Endothelial cell of umbilical vein (primary cell): ENCODE measurements around the gene CDYL. TPM values are rescaled to one million over a fixed set of nuclear protein-coding genes. Genes with fewer than 3 reads are reported as not detected.

Experiments used
- BruUV-seq: library from RNA; stranded (reverse); fragments of 400-500 nt; replicated peaks from 2 replicates; lab custom pipeline; 2021; lab: Mats Ljungman, UMichigan
- CTCF ChIA-PET: fragments of 300-600, 350-600 bp; sonication (Branson Sonifier 250); formaldehyde crosslinking; loops from one replicate; lab custom pipeline; 2021; ENCODE audit warnings: antibody characterized with exemption, inconsistent platforms; lab: Charles Lee
- POLR2A ChIA-PET: fragments of 300-600, 350-600 bp; sonication (Branson Sonifier 250); formaldehyde crosslinking; loops from one replicate; lab custom pipeline; 2021; ENCODE audit warnings: antibody characterized with exemption, inconsistent platforms; lab: Charles Lee
- DNase-seq: peaks from one replicate; pipeline ENCODE4 v3.0.0-alpha.2; 2011; ENCODE audit warnings: low read depth, low spot score
- FAIRE-seq: peaks from 2 replicates; lab custom pipeline; 2011; peaks lifted over from hg19 to GRCh38; lab: Jason Lieb, UNC
- H2AFZ ChIP-seq: 2 replicates; pipeline ENCODE4 v1.6.0; 2012; ENCODE audit warnings: low read depth, low read length, control low read depth, inconsistent platforms
- H3K27ac ChIP-seq: 2 replicates; pipeline ENCODE4 v1.5.1; 2011; ENCODE audit warnings: low read depth, mild to moderate bottlenecking, control low read depth, low read length, moderate library complexity; ENCODE audit not compliant: insufficient read depth
- H3K27me3 ChIP-seq, 2 experiments: 2 replicates each; pipeline versions ENCODE4 v1.6.0 to v1.6.1; 2011; ENCODE audit warnings: low read length in 2 of 2, mixed read lengths in 1 of 2; ENCODE audit not compliant: control insufficient read depth in 2 of 2, insufficient read depth in 2 of 2
- H3K36me3 ChIP-seq, 2 experiments: 2 replicates in 1 of 2; 3 replicates in 1 of 2; pipeline ENCODE4 v1.5.1; 2011; ENCODE audit warnings: low read length in 2 of 2, mild to moderate bottlenecking in 1 of 2, moderate library complexity in 1 of 2; ENCODE audit not compliant: control insufficient read depth in 2 of 2, insufficient read depth in 2 of 2; ENCODE audit errors: extremely low read depth in 1 of 2
- H3K4me1 ChIP-seq: 3 replicates; pipeline ENCODE4 v1.5.1; 2011; ENCODE audit warnings: mild to moderate bottlenecking, low read length; ENCODE audit not compliant: control insufficient read depth, insufficient read depth; ENCODE audit errors: extremely low read depth
- H3K4me2 ChIP-seq: 2 replicates; pipeline ENCODE4 v1.6.1; 2011; ENCODE audit warnings: low read length, control low read depth, mixed read lengths; ENCODE audit not compliant: insufficient read depth
- H3K4me3 ChIP-seq, 3 experiments: fragments of 200-600 bp in 1 of 3; sonication (generic), shearing (Covaris generic) in 1 of 3; replicated peaks in 1 of 3; 2 replicates each; pipeline ENCODE4 v1.5.1; 2011 to 2016; ENCODE audit warnings: control low read depth in 3 of 3, low read length in 3 of 3, mild to moderate bottlenecking in 2 of 3, inconsistent platforms in 1 of 3, low read depth in 1 of 3, moderate library complexity in 1 of 3; ENCODE audit not compliant: insufficient read depth in 1 of 3
- H3K79me2 ChIP-seq: 2 replicates; pipeline ENCODE4 v1.6.0; 2012; ENCODE audit warnings: low read length, inconsistent platforms; ENCODE audit not compliant: control insufficient read depth, insufficient read depth
- H3K9ac ChIP-seq: replicated peaks from 2 replicates; pipeline ENCODE3; 2011; ENCODE audit warnings: low read length, control low read depth; ENCODE audit not compliant: insufficient read depth; ENCODE audit errors: extremely low read depth
- H3K9me1 ChIP-seq: replicated peaks from 3 replicates; pipeline ENCODE4 v1.6.0; 2011; ENCODE audit warnings: mild to moderate bottlenecking, low read length; ENCODE audit not compliant: control insufficient read depth, insufficient read depth; ENCODE audit errors: extremely low read depth
- H3K9me3 ChIP-seq: replicated peaks from 2 replicates; pipeline ENCODE4 v1.5.1; 2012; ENCODE audit warnings: low read length, inconsistent platforms; ENCODE audit not compliant: control insufficient read depth, insufficient read depth
- H4K20me1 ChIP-seq: replicated peaks from 2 replicates; pipeline ENCODE3; 2011; ENCODE audit warnings: mild to moderate bottlenecking, low read length; ENCODE audit not compliant: control insufficient read depth, insufficient read depth; ENCODE audit errors: extremely low read depth
- EZH2 ChIP-seq: IDR thresholded peaks from 2 replicates; pipeline ENCODE4 v1.6.1; 2012; ENCODE audit warnings: borderline replicate concordance, low read depth, mild to moderate bottlenecking, moderate library complexity, low read length, inconsistent platforms; ENCODE audit not compliant: severe bottlenecking
- FOS ChIP-seq: IDR thresholded peaks from 2 replicates; pipeline ENCODE4 v1.6.1; 2011; ENCODE audit warnings: mild to moderate bottlenecking, low read length, moderate library complexity, borderline replicate concordance; ENCODE audit not compliant: insufficient read depth
- GATA2 ChIP-seq: IDR thresholded peaks from 2 replicates; pipeline ENCODE4 v1.7.0; 2011; ENCODE audit warnings: low read depth, mild to moderate bottlenecking, moderate library complexity, mixed read lengths, low read length; ENCODE audit not compliant: insufficient read length, insufficient read depth
- JUN ChIP-seq: IDR thresholded peaks from 2 replicates; pipeline ENCODE4 v1.6.1; 2011; ENCODE audit warnings: borderline replicate concordance, low read depth; ENCODE audit not compliant: insufficient read length, insufficient read depth
- MAX ChIP-seq: IDR thresholded peaks from 2 replicates; pipeline ENCODE4 v1.6.1; 2011; ENCODE audit not compliant: insufficient read depth, insufficient read length
- MYC ChIP-seq: IDR thresholded peaks from one replicate; pipeline ENCODE4 v1.6.1; 2011; ENCODE audit warnings: mild to moderate bottlenecking, low read depth, low read length
- POLR2A ChIP-seq: IDR thresholded peaks from 2 replicates; pipeline ENCODE4 v1.6.1; 2012; ENCODE audit warnings: low read depth, mild to moderate bottlenecking, control low read depth, low read length
- POLR2AphosphoS5 ChIP-seq: IDR thresholded peaks from 2 replicates; pipeline ENCODE4 v1.6.1; 2012; ENCODE audit warnings: low read depth, mild to moderate bottlenecking, control low read depth, low read length, moderate library complexity; ENCODE audit not compliant: insufficient read depth
- dilution Hi-C: fragments of 300-500 bp; cut with MboI; formaldehyde crosslinking; loops from one replicate; pipeline ENCODE4 v1.15.0; 2019; ENCODE audit warnings: low sequenced_read_pairs; ENCODE audit not compliant: extremely low pct_ligation_motif_present
- intact Hi-C: fragments of 100-400 bp; cut with micrococcal nuclease; formaldehyde crosslinking; loops from one replicate; pipeline ENCODE4 v1.10.0; 2022
- polyA plus RNA-seq, 4 experiments: library from polyadenylated mRNA; depleted of rRNA in 3 of 4; stranded (reverse) in 3 of 4; unstranded in 1 of 4; fragments of >200 nt; gene quantifications; 2 replicates each; pipeline versions ENCODE4 v1.2.1 to v1.2.3, GENCODE V29; 2011 to 2012; ENCODE audit warnings: missing spikeins in 1 of 4
- total RNA-seq: library from RNA; stranded (reverse); gene quantifications from 2 replicates; pipeline ENCODE4 v1.2.3, GENCODE V29; 2021
- TF ChIP-seq, protein P1 (sequence below), 2 donors: IDR thresholded peaks; 1 replicate in 1 of 2; 2 replicates in 1 of 2; pipeline ENCODE4 v1.5.1; 2011; ENCODE audit warnings: low read length in 2 of 2, mild to moderate bottlenecking in 2 of 2, moderate library complexity in 2 of 2, control low read depth in 1 of 2, inconsistent platforms in 1 of 2, low read depth in 1 of 2; ENCODE audit not compliant: insufficient read depth in 1 of 2; ENCODE audit errors: extremely low read depth in 1 of 2

Gene CDYL
- total and polyA plus RNA-seq, 2 donors (not counting 3 experiments of a cell fraction or from before 2014, with no cell fraction given): 10.2 to 35.6 TPM

DNA sequence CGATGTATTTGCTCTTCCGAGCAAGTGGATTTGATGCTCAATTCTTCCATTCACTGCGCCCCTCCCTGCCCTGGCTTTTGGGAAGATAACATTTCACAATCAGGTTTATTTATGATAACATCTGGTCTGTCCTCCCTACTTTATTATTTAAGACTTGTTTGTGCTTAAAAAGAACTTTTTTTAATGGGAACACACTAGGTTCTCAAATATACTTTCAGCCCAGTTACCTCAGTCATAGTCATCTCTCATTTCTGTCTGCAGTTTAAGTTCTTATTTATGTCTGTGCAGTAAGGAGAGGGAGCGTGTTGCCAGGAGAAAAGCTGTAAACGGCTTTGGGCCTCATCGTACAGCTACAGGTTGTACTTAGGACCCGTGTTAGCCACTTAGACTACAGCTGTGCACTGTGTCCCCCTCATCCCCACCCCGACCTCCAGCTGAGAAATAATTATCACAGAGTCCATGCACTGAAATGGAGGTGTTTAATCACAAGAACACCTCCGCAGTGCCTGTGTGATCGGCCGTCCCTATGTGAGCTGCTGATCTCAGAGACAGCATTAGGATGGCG, 128.3 kb downstream of the CDYL start:
- POLR2A ChIA-PET: no interaction called here
- Histone ChIP-seq H3K27ac (no peak overlapping the region), H3K27me3 (no peaks in the 10 kb centered on the region), H2AFZ (no peak overlapping the region), H3K4me3 (no peak overlapping the region), H3K9me1 (no peaks in the 10 kb centered on the region), H3K79me2 (peaks cover 2% of the 10 kb centered on the region), H3K9ac (no peak overlapping the region), H4K20me1 (no peaks in the 10 kb centered on the region), H3K9me3 (no peaks in the 10 kb centered on the region), H3K36me3 (peaks cover 0 to 2% of the 10 kb centered on the region in 2 experiments), H3K4me2 (no peak overlapping the region), H3K4me1 (no peaks in the 10 kb centered on the region)
- TF ChIP-seq GATA2 (no peak), MYC (no peak), JUN (no peak), MAX (no peak), POLR2A (no peak), EZH2 (no peak), FOS (no peak), POLR2AphosphoS5 (no peak)
- TF ChIP-seq, protein P1, sequence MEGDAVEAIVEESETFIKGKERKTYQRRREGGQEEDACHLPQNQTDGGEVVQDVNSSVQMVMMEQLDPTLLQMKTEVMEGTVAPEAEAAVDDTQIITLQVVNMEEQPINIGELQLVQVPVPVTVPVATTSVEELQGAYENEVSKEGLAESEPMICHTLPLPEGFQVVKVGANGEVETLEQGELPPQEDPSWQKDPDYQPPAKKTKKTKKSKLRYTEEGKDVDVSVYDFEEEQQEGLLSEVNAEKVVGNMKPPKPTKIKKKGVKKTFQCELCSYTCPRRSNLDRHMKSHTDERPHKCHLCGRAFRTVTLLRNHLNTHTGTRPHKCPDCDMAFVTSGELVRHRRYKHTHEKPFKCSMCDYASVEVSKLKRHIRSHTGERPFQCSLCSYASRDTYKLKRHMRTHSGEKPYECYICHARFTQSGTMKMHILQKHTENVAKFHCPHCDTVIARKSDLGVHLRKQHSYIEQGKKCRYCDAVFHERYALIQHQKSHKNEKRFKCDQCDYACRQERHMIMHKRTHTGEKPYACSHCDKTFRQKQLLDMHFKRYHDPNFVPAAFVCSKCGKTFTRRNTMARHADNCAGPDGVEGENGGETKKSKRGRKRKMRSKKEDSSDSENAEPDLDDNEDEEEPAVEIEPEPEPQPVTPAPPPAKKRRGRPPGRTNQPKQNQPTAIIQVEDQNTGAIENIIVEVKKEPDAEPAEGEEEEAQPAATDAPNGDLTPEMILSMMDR (IDR thresholded peaks at IDR 0.05; ENCODE audit: extremely low read depth in 1 of 2, insufficient read depth in 1 of 2, low read depth in 1 of 2, low read length in 2 of 2): no peak
- no TSS peak for BruUV-seq
- dilution Hi-C loops (no loop called here), intact Hi-C loops (no loop called here)
- FAIRE-seq (no peak), DNase-seq (no peak)
- CTCF ChIA-PET: no interaction called here
